OCI-LY7 (cell line): ENCODE data around the gene TRMT11.

ENCODE experiments used
- EZH2phosphoT487 ChIP-seq: fragments of 200-600 bp; sonication (generic); IDR thresholded peaks from 2 replicates; pipeline ENCODE4 v1.6.1; 2018; ENCODE audit warnings: low read depth, borderline replicate concordance, mild to moderate bottlenecking, mixed run types, antibody characterized with exemption, low read length, moderate library complexity, mixed read lengths
- TF ChIP-seq, protein P1 (sequence below): fragments of 200-600 bp; sonication (generic); conservative IDR thresholded peaks from 2 replicates; pipeline ENCODE4 v1.5.1; 2014; ENCODE audit warnings: mild to moderate bottlenecking, antibody characterized with exemption, low read length, moderate library complexity, mixed read lengths

DNA sequence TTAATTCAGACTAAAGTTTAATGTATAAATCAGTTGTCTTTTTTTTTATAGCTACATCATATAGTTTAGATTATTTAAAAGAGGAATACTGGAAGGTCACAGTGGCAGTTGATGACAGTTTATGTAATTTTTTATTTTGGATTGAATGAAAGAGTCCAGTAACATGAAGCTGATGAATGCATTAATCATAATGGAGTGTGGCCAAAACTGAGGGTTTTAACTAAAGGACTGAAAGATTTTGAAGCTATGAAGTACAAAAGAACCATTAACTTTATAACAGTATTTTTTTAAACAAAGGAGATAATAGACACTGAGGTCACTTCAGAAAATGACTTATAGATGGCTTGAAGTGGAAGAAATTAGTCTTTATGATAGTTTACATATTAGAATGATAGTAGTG is 41.3 kb downstream of the TRMT11 start:
- TF ChIP-seq, protein P1, sequence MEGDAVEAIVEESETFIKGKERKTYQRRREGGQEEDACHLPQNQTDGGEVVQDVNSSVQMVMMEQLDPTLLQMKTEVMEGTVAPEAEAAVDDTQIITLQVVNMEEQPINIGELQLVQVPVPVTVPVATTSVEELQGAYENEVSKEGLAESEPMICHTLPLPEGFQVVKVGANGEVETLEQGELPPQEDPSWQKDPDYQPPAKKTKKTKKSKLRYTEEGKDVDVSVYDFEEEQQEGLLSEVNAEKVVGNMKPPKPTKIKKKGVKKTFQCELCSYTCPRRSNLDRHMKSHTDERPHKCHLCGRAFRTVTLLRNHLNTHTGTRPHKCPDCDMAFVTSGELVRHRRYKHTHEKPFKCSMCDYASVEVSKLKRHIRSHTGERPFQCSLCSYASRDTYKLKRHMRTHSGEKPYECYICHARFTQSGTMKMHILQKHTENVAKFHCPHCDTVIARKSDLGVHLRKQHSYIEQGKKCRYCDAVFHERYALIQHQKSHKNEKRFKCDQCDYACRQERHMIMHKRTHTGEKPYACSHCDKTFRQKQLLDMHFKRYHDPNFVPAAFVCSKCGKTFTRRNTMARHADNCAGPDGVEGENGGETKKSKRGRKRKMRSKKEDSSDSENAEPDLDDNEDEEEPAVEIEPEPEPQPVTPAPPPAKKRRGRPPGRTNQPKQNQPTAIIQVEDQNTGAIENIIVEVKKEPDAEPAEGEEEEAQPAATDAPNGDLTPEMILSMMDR = no peak
- no peak for TF ChIP-seq EZH2phosphoT487
